Tibial nerve (tissue), 4 donors: ENCODE measurements around the gene RASIP1. TPM values are rescaled to one million over a fixed set of nuclear protein-coding genes. Genes with fewer than 3 reads are reported as not detected.

Experiments
- DNase-seq, 2 donors: peaks; one replicate each; pipeline ENCODE4 v3.0.0-alpha.2; 2019; ENCODE audit warnings: low spot score in 2 of 2
- H3K27ac ChIP-seq, 4 donors: fragments of 200-600 bp; sonication (generic) in 3 of 4; one replicate each; pipeline ENCODE4 v1.5.1; 2017 to 2019; ENCODE audit warnings: mild to moderate bottlenecking in 1 of 4
- H3K27me3 ChIP-seq, 2 donors: fragments of 200-600 bp; sonication (generic) in 1 of 2; one replicate each; pipeline versions ENCODE4 v1.5.1 to v1.6.0; 2017 to 2019
- H3K36me3 ChIP-seq, 3 donors: fragments of 200-600 bp; sonication (generic); one replicate each; pipeline ENCODE4 v1.5.1; 2018 to 2019
- H3K4me1 ChIP-seq, 4 donors: fragments of 200-600 bp; sonication (generic) in 3 of 4; one replicate each; pipeline ENCODE4 v1.5.1; 2017 to 2019
- H3K4me3 ChIP-seq, 4 donors: fragments of 200-600 bp; sonication (generic) in 3 of 4; one replicate each; pipeline ENCODE4 v1.5.1; 2017 to 2019; ENCODE audit warnings: mild to moderate bottlenecking in 1 of 4, moderate library complexity in 1 of 4
- H3K9me3 ChIP-seq, 4 donors: fragments of 200-600 bp; sonication (generic) in 3 of 4; one replicate each; pipeline ENCODE4 v1.5.1; 2017 to 2019
- CTCF ChIP-seq, 5 experiments: fragments of 200-600 bp in 3 of 5; fragments of 450-650 bp in 2 of 5; sonication (generic) in 3 of 5; IDR thresholded peaks; one replicate each; pipeline ENCODE4 v1.5.1; 2016 to 2019; ENCODE audit warnings: antibody characterized with exemption in 5 of 5, mild to moderate bottlenecking in 3 of 5, moderate library complexity in 2 of 5
- EP300 ChIP-seq, 2 donors: sonication (generic); formaldehyde crosslinking; IDR thresholded peaks; one replicate each; pipeline ENCODE4 v1.6.1; 2017; ENCODE audit warnings: antibody characterized with exemption in 2 of 2, mild to moderate bottlenecking in 1 of 2
- POLR2A ChIP-seq, 2 donors: fragments of 450-650 bp; IDR thresholded peaks; one replicate each; pipeline ENCODE4 v1.6.1; 2017; ENCODE audit warnings: antibody characterized with exemption in 2 of 2, mild to moderate bottlenecking in 2 of 2, moderate library complexity in 2 of 2
- WGBS, 2 donors: methylation state at CpG; one replicate each; pipeline ENCODE4 v1.1.5; 2018; 5-methylcytosine and 5-hydroxymethylcytosine counted together
- total RNA-seq, 4 donors: library from RNA; depleted of rRNA; stranded (reverse); fragments of >200 nt; gene quantifications; one replicate each; pipeline ENCODE4 v1.1.0, GENCODE V29; 2016

RASIP1 gene
- total RNA-seq, 4 donors from 2014 or later: 12.3 to 23.3 (median 19.8) TPM

GRCh38 chr19:48757089-48757675, 16.8 kb upstream of the RASIP1 start:
- Histone ChIP-seq H3K4me1 (peaks cover 0 to 15% (median 8%) of the 10 kb centered on the region in 4 donors), H3K27ac (no peak overlapping the region), H3K4me3 (no peak overlapping the region), H3K9me3 (no peaks in the 10 kb centered on the region), H3K27me3 (peaks cover 0 to 18% of the 10 kb centered on the region in 2 donors), H3K36me3 (no peaks in the 10 kb centered on the region)
- TF ChIP-seq POLR2A (IDR thresholded peaks at IDR 0.05): no peak
- no peak for TF ChIP-seq CTCF (IDR thresholded peaks at IDR 0.05)
- no peak for TF ChIP-seq EP300 (IDR thresholded peaks at IDR 0.05)
- WGBS, 2 donors: 82 to 94% methylated on average over 11 of the region's 12 CpGs
- DNase-seq: no peak

- Histone ChIP-seq H3K36me3 (no peaks in the 10 kb centered on the region), H3K27me3 (peaks cover 0 to 23% of the 10 kb centered on the region in 2 donors), H3K4me3 (no peak overlapping the region), H3K4me1 (peaks cover 0 to 19% (median 8%) of the 10 kb centered on the region in 4 donors), H3K9me3 (no peaks in the 10 kb centered on the region), H3K27ac (no peak overlapping the region)
- TF ChIP-seq EP300 (IDR thresholded peaks at IDR 0.05): no peak
- TF ChIP-seq POLR2A (IDR thresholded peaks at IDR 0.05): no peak
- TF ChIP-seq CTCF (IDR thresholded peaks at IDR 0.05): no peak
- whole genome bisulfite sequencing, 2 donors: 77 to 83% methylated on average over 9 of the region's 9 CpGs
- no peak for DNase-seq
Observed at GRCh38 chr19:48756686-48757085, 16.3 kb upstream of the RASIP1 start.

- no peak for TF ChIP-seq EP300 (IDR thresholded peaks at IDR 0.05)
- no peak for TF ChIP-seq POLR2A (IDR thresholded peaks at IDR 0.05)
- TF ChIP-seq CTCF (IDR thresholded peaks at IDR 0.05): no peak
- peaks cover 0 to 28% of the 10 kb centered on the region in 2 donors for H3K27me3 ChIP-seq
- H3K4me1 ChIP-seq: peaks cover 0 to 22% (median 8%) of the 10 kb centered on the region in 4 donors
- no peak overlapping the region for H3K27ac ChIP-seq
- no peak overlapping the region for H3K4me3 ChIP-seq
- no peaks in the 10 kb centered on the region for H3K9me3 ChIP-seq
- no peak for DNase-seq
- WGBS, 2 donors: 83 to 88% methylated on average over 9 to 11 of the region's 11 CpGs
- no peaks in the 10 kb centered on the region for H3K36me3 ChIP-seq
Observed at GRCh38 chr19:48756212-48756611, 15.8 kb upstream of the RASIP1 start.

GRCh38 chr19:48755787-48756186, 15.4 kb upstream of the RASIP1 start:
- H3K4me1 ChIP-seq: peaks cover 0 to 22% (median 8%) of the 10 kb centered on the region in 4 donors
- no peaks in the 10 kb centered on the region for H3K9me3 ChIP-seq
- H3K4me3 ChIP-seq: no peak overlapping the region
- H3K27ac ChIP-seq: no peak overlapping the region
- 57 to 68% methylated on average over 5 of the region's 5 CpGs for WGBS, 2 donors
- no peak for TF ChIP-seq CTCF (IDR thresholded peaks at IDR 0.05)
- TF ChIP-seq POLR2A (IDR thresholded peaks at IDR 0.05): no peak
- no peak for TF ChIP-seq EP300 (IDR thresholded peaks at IDR 0.05)
- H3K36me3 ChIP-seq: no peaks in the 10 kb centered on the region
- peaks cover 0 to 32% of the 10 kb centered on the region in 2 donors for H3K27me3 ChIP-seq
- DNase-seq: no peak

GRCh38 chr19:48755084-48755641, 14.8 kb upstream of the RASIP1 start, which contains the start of gene FGF21:
Gene FGF21 (plus strand): TSS chr19:48755524. CDS start chr19:48756237, 713 bp downstream.
- H3K4me1 ChIP-seq: peaks cover 0 to 22% (median 8%) of the 10 kb centered on the region in 4 donors
- TF ChIP-seq POLR2A (IDR thresholded peaks at IDR 0.05) (no peak), EP300 (IDR thresholded peaks at IDR 0.05) (no peak), CTCF (IDR thresholded peaks at IDR 0.05) (no peak)
- DNase-seq: no peak
- no peaks in the 10 kb centered on the region for H3K36me3 ChIP-seq
- H3K9me3 ChIP-seq: no peaks in the 10 kb centered on the region
- H3K27ac ChIP-seq: no peak within 1 kb of the TSS
- no peak within 1 kb of the TSS for H3K4me3 ChIP-seq
- 79 to 86% methylated on average over 4 of the region's 4 CpGs for WGBS, 2 donors
- peaks cover 0 to 38% of the 10 kb centered on the region in 2 donors for H3K27me3 ChIP-seq
